HG02852 (cell line): Measurements from ENCODE around the gene CALR.
"Not testable (repeated sequence)": the region's sequence is repeated elsewhere in the genome, so short reads cannot be mapped to it uniquely, and the experiment has no call there.

ENCODE experiments used
- ATAC-seq: cut with Tn5 transposase; IDR thresholded peaks from one replicate; pipeline ENCODE4 v1.9.1; 2021; ENCODE audit warnings: mild to moderate bottlenecking, moderate library complexity; ENCODE audit not compliant: unreplicated experiment

Gene CALR

DNA sequence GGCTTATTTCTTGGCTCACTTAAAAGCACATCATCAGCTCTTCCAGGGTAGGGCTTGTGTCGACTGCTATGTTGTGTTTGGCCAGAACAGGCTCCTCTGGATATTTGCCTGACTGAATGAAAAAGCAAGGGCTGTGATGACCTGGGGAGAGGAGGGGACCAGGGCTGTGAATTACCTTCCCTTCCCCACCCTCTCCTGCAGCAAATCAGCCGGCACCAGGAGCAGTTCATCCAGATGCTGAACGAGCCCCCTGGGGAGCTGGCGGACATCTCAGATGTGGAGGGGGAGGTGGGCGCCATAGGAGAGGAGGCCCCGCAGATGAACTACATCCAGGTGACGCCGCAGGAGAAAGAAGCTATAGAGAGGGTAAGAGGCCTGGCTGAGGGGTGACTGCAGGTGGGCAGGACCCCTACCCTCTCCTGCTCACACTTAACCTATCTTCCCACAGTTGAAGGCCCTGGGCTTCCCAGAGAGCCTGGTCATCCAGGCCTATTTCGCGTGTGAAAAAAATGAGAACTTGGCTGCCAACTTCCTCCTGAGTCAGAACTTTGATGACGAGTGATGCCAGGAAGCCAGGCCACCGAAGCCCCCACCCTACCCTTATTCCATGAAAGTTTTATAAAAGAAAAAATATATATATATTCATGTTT lies 14.2 kb downstream of the CALR start:
- no peak for ATAC-seq

DNA sequence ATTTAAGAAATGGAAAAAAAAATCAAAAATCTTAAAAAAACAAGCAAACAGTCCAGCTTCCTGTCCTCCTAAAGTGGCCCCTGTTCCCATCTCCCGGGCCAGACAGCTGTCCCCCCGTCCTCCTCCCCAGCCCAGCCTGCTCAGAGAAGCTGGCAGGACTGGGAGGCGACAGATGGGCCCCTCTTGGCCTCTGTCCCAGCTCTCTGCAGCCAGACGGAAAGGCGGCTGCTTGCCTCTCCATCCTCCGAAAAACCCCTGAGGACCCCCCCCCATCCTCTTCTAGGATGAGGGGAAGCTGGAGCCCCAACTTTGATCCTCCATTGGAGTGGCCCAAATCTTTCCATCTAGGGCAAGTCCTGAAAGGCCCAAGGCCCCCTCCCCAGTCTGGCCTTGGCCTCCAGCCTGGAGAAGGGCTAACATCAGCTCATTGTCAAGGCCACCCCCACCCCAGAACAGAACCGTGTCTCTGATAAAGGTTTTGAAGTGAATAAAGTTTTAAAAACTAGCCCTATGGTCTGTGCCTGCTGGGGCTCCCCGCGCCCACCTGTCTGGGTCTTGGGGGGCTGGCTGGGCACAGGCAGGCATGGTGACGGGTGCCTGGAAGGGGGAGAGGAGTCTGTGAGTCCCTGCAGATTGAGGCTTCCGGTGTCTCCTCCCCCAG lies 14.9 kb downstream of the CALR start:
- no peak for ATAC-seq

DNA sequence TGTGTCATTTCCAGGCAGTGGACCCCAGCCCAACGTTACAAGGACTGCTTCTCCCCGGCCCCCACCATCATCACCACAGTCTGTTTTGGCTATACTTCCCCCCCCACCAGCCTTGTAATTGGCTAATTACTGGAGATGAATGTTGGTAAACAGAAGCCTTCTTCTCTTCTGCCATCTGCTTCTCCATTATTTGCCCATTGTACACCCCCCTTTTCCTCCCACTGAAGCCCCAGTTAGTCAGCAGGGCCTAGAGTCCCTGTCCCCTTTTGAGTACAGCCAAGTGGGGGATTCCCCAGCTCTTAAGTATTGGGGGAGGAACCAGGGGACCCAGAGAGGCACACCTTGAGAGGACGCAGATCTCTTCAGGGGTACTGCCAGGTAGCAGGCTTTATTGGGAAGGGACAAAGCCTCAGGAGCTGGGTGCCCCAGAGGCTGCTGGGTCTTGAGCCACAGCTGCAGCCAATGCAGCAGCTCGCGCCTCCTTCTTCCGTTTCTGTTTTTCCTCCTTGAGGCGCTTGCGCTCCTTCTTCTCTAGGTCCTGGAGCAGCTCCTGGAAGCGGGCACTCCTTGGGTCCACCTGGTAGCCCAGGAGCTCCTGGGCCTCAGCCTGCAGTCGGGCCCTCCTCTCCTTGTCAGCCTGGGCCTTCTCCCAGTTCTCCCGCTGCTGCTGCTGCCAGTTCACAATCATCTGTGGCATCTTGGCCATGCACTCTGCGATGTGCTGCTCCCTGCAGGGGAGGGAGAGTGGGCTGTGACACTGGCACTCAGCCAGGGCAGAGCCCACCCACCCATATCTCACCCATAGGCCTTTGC lies 15.6 kb downstream of the CALR start:
- no peak for ATAC-seq

DNA sequence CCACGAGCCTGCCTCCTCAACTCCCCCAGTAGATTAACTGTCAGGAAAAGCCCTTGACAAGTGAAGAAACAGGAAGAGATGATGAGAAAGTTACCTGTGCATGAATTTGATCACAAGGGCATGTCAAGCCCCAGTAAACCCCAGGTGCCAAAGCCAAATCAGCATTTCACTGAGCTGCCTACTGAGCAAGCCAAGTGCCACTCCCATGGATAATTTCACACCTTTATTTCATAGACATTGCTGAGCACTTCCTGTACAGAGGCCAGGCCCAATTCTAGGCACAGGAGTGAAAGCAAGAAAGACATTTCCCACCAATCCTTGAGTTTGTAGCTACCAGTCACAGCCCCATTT lies 16.2 kb downstream of the CALR start:
- ATAC-seq, result no peak

DNA sequence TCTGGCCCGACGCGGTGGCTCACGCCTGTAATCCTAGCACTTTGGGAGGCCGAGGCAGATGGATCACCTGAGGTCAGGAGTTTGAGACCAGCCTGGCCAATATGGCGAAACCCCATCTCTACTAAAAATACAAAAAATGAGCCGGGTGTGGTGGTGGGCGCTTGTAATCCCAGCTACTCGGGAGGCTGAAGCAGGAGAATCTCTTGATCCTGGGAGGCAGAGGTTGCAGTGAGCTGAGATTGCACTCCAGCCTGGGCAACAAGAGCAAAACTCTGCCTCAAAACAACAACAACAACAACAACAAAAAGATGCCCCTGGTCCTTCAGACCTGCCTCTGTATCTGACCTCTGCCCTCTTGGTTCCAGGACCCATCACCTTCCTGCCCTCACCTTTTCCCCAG lies 17.2 kb downstream of the CALR start:
- not testable (repeated sequence) for ATAC-seq

DNA sequence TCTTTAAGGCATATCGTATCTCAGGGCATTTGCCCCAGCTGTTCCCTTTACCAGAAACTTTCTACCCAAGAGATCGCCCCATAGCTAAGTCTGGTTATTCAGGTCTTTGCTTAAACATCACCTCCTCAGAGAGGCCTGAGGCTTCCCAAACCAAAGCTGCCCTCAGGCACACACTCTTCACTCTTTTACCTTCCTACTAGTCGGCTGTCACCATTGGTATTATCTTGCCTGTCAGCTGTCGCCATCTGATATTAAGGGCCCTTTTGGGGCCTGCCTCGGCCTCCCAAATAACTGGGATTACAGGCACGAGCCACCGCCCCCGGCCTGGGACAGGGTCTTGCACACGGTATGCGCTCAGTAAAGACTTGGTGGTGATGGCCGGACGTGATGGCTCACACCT lies 17.6 kb downstream of the CALR start:
- no peak for ATAC-seq

DNA sequence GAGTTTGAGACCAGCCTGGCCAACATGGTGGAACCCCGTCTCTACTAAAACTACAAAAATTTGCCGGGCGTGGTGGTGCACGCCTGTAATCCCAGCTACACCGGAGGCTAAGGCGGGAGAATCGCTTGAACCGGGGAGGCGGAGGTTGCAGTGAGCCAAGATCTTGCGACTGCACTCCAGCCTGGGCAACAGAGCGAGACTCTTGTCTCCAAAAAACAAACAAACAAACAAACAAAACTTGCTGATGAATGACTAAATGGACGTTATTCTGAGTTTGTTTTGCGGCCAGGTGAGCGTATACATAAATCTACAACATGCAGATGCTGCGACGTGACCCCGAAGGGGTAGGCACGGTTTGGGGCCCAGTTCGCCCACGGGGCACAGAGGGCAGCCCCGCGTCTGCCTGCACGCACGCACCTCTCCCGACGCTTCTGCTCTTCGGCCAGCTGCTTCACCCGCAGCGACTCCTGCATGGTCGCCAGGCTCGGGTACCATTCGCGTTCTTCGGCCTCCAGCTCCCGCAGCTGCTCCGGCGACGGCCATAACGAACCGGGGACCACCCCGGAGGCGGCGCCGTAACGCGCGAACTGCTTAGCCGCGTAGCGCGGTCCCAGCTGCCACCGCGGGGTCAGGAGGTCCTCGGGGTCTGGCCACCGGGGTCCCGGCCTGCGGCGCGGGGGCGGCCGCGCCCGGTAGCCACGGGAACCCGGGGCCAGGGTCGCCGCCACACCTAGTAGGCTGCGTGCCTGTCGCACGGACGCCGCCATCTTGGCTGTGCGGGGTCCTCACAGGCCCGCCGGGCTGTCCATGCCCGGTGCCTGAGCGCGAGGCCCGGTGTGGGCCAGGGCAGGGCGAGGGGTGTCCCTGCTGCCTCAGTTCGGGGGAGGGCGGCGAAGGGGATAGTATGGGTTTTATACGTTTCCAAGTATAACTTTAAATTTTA lies 18.3 kb downstream of the CALR start, which contains the start of gene GADD45GIP1:
TSS of gene GADD45GIP1 (minus strand) at position 778 of the 943 bp plus-strand sequence. CDS start at position 767, 11 bp downstream.
- peak; percentile 74 for ATAC-seq

DNA sequence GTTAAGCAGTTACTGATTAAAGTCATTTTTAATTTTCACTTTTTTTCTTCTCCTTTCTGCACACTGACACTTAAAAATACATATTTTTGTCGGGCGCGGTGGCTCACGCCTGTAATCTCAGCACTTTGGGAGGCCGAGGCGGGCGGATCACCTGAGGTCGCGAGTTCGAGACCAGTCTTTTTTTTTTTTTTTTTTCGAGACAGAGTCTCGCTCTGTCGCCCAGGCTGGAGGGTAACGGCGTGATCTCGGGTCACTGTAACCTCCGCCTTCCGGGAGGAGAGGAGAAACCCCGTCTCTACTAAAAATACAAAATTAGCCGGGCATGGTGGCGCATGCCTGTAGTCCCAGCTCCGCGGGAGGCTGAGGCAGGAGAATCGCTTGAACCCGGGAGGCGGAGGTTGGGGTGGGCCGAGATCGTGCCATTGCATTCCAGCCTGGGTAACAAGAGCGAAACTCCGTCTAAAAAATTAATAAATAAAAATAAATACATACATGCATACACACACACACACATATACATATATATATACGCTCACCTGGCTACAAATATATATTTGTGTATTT lies 19.1 kb downstream of the CALR start:
- not testable (repeated sequence) for ATAC-seq

DNA sequence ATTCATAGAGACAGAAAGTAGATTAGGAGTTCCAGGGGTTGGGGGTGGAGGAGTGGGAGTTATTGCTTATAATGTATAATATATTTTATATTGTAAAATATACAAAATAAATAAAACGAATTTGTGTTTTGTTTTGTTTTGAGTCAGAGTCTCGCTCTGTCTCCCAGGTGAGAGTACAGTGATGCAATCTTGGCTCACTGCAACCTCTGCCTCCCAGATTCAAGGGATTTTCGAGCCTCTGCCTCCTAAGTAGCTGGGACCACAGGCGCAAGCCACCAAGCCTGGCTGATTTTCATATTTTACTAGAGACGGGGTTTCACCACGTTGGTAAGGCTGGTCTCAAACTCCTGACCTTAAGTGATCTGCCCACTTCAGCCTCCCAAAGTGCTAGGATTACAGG lies 21.1 kb downstream of the CALR start:
- ATAC-seq, result no peak

DNA sequence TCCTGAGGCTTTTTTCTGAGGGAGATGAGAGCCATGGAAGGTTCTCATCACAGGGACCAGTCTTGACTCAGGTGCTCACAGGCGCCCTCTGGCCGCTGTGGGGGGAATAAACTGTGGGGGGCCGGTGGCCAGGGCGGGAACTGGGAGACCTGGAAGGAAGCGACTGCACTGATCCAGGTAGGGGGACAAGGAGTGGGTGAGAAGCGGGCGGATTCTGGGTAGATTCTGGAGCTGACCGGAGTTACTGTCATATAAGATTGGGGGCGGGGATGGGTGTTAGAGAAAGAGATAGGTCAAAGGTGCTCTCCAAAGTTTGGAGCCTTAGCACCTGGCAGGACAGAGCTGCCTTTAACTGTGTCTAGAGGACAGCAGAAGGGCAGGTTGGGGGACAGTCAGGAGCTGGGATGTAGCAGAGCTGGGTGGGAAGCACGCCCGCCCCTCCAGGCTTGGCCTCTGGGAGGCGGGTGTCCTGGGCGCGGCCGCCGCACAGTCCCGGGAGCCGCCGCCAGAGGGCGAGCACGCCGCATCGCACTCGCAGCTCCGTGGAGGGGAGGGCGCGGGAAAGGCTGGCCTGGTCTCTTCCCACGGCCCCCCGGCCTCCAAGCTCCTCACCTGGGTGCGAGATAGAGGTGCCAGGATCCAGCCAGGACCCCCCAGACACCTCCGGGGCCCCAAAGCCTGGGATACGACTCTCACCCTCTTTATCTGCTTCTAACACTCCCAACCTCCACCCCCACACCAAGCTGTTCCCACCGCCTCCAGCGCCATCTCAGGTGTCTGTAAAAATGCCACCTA lies 26.8 kb downstream of the CALR start:
- ATAC-seq, result no peak

DNA sequence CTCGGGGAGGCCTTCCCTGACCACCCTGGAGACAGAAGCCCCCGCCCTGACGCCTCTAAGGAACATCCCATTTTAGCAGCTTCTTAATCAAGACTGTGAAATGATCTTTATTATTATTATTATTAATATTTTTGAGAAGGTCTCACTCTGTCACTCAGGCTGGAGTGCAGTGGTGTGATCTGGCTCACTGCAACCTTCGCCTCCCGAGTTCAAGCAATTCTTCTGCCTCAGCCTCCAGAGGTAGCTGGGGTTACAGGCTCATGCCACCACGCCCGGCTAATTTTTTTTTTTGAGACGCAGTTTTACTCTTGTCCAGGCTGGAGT lies 27.4 kb downstream of the CALR start:
- ATAC-seq, result no peak

DNA sequence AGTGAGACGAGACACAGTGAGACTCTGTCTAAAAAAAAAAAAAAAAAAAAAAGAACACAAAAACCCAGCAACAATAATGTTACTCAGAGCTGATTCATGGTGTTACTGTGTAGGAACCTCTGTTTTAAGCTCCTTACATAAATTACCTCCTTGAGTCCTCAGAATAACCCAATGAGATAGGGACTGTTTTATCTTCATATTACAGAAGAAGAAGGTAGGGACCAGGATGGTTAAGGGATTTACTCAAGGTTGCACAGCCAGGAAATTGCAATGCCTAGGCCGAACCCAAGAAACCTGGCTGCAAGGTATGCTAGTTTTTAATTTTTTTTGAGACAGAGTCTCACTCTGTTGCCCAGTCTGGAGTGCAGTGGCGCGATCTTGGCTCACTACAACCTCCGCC lies 29.5 kb downstream of the CALR start:
- no peak for ATAC-seq

DNA sequence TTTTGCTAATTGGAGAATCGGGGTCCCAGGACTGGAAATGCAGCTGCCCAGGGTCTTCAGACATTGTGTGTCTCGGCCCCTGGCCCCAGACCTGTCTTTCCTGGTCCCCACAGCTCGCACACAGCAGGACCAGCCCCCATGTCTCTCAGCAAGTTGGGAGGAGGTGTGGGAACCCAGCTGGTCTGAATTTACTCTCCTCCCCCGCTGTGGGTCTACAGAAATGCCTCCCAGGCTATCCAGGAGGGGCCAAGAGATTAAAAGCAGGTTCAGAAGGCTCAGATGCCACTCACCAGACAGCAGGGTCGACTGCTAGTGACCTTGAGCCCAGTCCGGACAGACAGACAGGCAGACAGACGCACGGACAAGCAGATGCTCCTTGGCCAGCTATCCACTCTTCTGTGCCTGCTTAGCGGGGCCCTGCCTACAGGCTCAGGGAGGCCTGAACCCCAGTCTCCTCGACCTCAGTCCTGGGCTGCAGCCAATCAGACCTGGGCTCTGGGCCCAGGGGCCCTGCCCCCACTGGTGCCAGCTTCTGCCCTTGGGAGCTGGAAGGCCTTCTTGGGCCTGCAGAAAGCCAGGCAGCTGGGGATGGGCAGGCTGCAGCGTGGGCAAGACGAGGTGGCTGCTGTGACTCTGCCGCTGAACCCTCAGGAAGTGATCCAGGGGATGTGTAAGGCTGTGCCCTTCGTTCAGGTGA lies 31.0 kb downstream of the CALR start, which contains the start of gene DAND5:
TSS of gene DAND5 (plus strand) at position 285 of the 697 bp plus-strand sequence. CDS start at position 370, 85 bp downstream.
- no peak for ATAC-seq

DNA sequence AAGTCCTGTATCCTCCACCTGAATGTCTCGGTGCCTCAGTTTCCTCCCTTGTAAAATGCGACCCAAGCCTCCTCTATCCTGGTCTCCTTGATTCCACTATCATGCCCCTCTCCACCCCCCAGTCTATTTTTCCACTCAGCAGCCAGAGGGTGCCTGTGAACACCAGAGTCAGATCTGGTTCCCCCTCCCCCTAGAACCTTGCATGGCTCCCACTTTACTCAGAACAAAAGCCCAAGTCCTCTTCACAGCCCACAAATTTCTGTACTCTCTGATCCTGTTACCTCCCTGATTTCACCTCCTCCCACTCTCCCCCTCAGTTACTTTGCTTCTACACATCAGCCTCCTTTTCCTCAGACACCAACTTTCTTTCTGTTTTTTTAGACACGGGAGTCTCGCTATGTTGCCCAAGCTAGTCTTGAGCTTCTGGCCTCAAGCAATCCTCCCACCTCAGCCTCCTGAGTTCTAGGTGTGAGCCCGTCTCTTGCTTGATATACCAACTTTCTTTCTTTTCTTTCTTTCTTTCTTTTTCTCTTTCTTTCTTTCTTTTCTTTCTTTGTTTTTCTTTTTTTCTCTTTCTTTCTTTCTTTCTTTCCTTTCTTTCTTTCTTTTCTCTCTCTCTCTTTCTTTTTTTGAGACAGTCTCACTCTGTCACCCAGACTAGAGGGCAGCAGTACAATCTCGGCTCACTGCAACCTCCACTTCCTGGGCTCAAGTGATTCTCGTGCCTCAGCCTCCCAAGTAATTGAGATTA lies 31.8 kb downstream of the CALR start:
- no peak for ATAC-seq

DNA sequence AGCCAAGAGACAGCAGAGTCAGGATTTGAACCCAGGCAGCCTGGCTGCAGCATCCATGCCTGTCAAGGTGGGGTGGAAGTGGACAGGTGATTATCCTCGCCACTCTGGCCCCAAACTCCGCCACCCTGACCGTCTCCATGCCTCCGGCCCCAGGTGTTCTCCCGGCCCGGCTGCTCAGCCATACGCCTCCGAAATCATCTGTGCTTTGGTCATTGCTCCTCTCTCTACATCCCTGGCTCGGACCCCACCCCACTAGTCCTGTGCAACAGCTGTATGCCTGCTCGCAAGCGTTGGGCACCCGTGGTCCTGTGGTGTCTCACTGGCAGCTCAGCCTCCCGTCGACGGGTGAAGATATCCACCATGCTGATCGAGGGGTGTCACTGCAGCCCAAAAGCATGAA lies 34.8 kb downstream of the CALR start:
- ATAC-seq, result no peak

DNA sequence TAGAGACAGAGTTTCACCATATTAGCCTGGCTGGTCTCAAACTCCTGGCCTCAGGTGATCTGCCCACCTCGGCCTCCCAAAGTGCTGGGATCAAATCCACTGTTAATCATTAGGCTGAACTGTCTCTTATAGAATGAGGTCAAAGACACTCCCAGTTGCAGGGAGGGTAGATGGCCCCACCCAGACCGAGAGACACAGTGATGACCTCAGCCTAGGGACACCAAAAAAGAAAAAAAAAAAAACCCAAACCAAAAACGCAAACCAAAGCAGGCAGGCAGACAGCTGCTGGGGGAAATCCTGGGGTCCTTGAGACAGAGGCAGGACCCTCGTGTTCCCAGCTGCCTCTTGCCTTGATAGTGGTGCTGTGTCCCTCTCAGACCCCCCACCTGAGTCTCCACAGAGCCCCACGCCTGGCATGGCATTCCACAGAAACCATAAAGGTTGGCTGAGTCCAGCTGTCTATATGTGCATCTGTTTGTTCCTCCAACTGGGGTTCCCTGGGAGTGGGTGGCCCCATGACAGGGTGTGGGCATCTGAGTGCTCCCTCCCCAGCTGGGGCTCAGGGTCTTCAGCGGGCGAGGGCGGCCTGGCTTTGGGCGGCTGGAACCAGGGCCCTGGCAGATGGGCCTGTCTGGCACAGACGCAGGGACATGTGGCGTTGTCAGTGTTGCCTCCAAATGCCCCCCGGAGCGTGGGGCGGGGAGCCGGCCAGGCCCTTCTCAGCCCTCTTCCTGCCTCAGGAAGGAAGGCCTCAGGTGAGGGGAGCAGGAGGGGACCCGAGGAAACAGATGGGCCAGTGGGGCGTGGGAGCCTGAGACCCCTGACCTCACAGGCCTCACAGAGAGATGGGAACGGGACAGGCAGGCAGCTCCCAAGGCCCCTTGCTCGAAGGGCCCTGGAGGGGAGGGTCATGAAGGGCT lies 36.2 kb downstream of the CALR start:
- no peak for ATAC-seq

DNA sequence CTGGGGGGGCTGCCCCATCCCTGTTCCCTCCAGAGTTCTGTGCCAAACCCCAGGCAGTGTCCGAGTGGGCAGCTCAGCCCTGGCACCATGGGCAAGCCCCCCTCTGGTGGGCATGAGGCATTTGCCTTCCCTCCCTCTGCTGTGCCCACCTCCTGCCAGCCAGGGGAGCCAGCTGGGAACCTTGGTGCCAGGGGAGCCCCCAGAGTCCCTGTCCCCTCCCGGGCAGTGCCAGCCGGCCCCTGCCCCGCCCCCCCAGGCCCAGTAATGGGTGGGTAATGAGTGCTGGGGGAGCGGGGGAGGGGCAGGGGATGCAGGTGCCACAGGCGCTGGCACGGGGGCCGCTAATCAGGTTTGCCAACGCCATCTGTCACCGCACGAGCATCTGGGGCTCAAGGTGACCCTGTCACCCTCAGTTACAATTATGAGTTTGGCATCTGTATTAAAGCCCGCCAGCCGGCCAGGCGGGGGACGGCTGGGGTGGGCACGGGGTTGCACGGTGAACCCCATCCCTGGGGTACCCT lies 36.9 kb downstream of the CALR start:
- ATAC-seq, result no peak
